IMR-90 (cell line): Measurements from ENCODE around the gene CBX6.

Experiments
- FOS ChIP-seq: fragments of 150-350 bp; IDR thresholded peaks from 2 replicates; pipeline ENCODE4 v1.6.1; 2016; ENCODE audit warnings: low read depth, low read length
- MXI1 ChIP-seq: IDR thresholded peaks from 2 replicates; pipeline ENCODE4 v1.6.1; 2012; ENCODE audit warnings: low read depth, mild to moderate bottlenecking, low read length, moderate library complexity, borderline replicate concordance
- NFE2L2 ChIP-seq: fragments of 150-350 bp; IDR thresholded peaks from 2 replicates; pipeline ENCODE4 v1.6.1; 2016; ENCODE audit warnings: low read depth, mild to moderate bottlenecking, low read length
- POLR2A ChIP-seq: IDR thresholded peaks from 2 replicates; pipeline ENCODE4 v1.6.1; 2012; ENCODE audit warnings: mild to moderate bottlenecking, low read depth, low read length
- RCOR1 ChIP-seq: IDR thresholded peaks from 2 replicates; pipeline ENCODE4 v1.6.1; 2012; ENCODE audit warnings: mild to moderate bottlenecking, low read length, improper control_type of control experiment; ENCODE audit not compliant: insufficient replicate concordance
- RFX5 ChIP-seq: IDR thresholded peaks from 2 replicates; pipeline ENCODE4 v1.8.0; 2012; ENCODE audit warnings: low read depth, mild to moderate bottlenecking, low read length, moderate library complexity
- USF2 ChIP-seq: fragments of 150-350 bp; IDR thresholded peaks from 2 replicates; pipeline ENCODE4 v1.6.1; 2017; ENCODE audit warnings: mild to moderate bottlenecking, antibody characterized with exemption, low read length, low read depth
- TF ChIP-seq, protein P1 (sequence below): conservative IDR thresholded peaks from 2 replicates; pipeline ENCODE4 v1.5.1; 2012; ENCODE audit warnings: mild to moderate bottlenecking, low read depth, low read length, improper control_type of control experiment
- TF ChIP-seq, protein P2 (sequence below): fragments of 150-350 bp; IDR thresholded peaks from 2 replicates; pipeline ENCODE4 v1.6.1; 2016; ENCODE audit warnings: low read depth, mild to moderate bottlenecking, low read length, moderate library complexity, borderline replicate concordance

DNA sequence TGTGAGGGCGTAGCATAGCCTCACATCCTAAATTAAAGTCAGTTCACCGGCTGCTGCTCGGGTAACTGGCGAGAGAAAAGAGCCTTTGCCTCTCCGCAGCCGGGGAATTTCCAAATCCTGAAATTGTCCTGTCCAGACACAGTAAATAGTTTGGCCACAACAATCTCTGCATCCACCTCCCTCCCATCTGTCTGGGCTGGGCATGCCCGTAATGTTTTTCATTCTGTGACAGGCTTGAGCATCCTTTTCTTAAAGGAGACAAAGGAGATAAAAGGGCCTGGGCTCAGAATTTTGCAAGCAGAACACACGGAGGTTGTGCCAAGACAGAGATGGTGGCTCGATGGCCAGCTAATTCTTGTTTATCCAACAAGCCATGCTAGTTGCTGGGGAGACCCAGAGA is 19.2 kb upstream of the CBX6 start:
- TF ChIP-seq RCOR1: no peak
- no peak for TF ChIP-seq USF2
- TF ChIP-seq, protein P1, sequence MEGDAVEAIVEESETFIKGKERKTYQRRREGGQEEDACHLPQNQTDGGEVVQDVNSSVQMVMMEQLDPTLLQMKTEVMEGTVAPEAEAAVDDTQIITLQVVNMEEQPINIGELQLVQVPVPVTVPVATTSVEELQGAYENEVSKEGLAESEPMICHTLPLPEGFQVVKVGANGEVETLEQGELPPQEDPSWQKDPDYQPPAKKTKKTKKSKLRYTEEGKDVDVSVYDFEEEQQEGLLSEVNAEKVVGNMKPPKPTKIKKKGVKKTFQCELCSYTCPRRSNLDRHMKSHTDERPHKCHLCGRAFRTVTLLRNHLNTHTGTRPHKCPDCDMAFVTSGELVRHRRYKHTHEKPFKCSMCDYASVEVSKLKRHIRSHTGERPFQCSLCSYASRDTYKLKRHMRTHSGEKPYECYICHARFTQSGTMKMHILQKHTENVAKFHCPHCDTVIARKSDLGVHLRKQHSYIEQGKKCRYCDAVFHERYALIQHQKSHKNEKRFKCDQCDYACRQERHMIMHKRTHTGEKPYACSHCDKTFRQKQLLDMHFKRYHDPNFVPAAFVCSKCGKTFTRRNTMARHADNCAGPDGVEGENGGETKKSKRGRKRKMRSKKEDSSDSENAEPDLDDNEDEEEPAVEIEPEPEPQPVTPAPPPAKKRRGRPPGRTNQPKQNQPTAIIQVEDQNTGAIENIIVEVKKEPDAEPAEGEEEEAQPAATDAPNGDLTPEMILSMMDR: no peak
- no peak for TF ChIP-seq MXI1
- TF ChIP-seq, protein P2, sequence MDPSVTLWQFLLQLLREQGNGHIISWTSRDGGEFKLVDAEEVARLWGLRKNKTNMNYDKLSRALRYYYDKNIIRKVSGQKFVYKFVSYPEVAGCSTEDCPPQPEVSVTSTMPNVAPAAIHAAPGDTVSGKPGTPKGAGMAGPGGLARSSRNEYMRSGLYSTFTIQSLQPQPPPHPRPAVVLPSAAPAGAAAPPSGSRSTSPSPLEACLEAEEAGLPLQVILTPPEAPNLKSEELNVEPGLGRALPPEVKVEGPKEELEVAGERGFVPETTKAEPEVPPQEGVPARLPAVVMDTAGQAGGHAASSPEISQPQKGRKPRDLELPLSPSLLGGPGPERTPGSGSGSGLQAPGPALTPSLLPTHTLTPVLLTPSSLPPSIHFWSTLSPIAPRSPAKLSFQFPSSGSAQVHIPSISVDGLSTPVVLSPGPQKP: no peak
- no peak for TF ChIP-seq POLR2A
- no peak for TF ChIP-seq FOS
- TF ChIP-seq RFX5: no peak
- TF ChIP-seq NFE2L2: no peak
